HCT116 (cell line): Measurements from ENCODE around the gene IFRD2.

Experiments used
- ZNF274 ChIP-seq: fragments of 200-500 bp; sonication (Bioruptor generic); IDR thresholded peaks from 2 replicates; pipeline ENCODE4 v1.6.1; 2014; ENCODE audit warnings: mild to moderate bottlenecking, low read depth, low read length, inconsistent platforms
- TF ChIP-seq, protein P1 (sequence below): IDR thresholded peaks from 2 replicates; pipeline ENCODE4 v1.6.1; 2012

GRCh38 chr3:50316657-50317242 lies 24.5 kb upstream of the IFRD2 start:
- TF ChIP-seq, protein P1, sequence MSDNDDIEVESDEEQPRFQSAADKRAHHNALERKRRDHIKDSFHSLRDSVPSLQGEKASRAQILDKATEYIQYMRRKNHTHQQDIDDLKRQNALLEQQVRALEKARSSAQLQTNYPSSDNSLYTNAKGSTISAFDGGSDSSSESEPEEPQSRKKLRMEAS, result no peak
- no peak for TF ChIP-seq ZNF274
